Stimulated activated CD8-positive, alpha-beta memory T cell treated with anti-CD3 and anti-CD28 coated beads, Interleukin-15, amount 100 ng/mL, for 48 hours (primary cell): ENCODE results near the gene UCN.
A peak's percentile ranks its signal among the peaks of the same experiment; 100 is the strongest.
"Not testable (repeated sequence)": the region's sequence is repeated elsewhere in the genome, so short reads cannot be mapped to it uniquely, and the experiment has no call there.

ENCODE experiments used
- DNase-seq, 2 donors: peaks; one replicate each; pipeline ENCODE4 v3.0.0-alpha.2; 2020; ENCODE audit warnings: low read depth in 2 of 2

UCN gene

GRCh38 chr2:27308359-27308881 lies at the start of gene UCN:
TSS of gene UCN (minus strand) at chr2:27308445. CDS start at chr2:27307895, 550 bp downstream.
- no peak for DNase-seq

DNA sequence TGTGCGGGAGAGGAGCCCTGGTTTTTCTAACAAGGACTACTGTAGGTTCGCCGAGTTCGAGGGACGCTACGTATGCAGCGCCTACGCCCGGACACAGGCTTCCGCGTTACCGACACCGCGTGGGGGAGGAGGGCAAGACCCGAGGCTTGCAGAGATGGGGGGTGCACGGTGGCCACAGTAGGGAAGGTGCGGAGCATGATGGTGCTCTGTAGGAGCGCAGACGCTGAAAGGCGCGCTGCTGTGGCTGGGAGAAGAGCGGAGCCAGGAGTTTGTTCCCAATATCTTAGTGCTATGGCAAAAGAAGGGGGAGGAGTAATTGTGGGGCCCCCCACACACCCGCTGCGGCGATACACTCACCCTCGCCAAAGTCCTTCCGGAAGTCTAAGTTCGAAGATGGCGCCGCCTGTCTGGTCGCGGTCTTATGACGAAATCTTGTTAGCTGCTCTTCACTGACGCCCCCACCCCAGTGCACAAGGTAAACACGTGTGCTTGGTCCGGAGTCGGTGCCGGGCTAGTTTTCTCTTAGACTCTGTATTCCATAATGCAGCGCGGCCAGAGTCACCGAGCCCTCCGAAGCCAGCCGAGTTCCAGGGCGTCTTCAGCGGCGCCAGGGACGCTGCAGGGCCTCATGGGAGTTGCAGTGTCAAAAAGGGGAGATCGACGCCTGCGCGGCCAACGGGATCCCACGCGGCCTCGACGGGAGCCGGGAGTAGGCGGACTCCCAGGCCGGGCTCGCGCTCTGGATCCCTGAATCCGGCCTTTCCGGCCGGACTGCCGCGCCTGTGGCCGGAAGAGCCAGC lies 48.3 kb upstream of the UCN start, which contains the start of gene GTF3C2:
TSS of gene GTF3C2 (minus strand) at position 383 of the 800 bp plus-strand sequence. CDS start 13,210 bp downstream, outside the sequence.
- peak; percentile 89 to 90 for DNase-seq

- peak in 1 of 2 donors; percentile 42 for DNase-seq
Measured at GRCh38 chr2:27356056-27356381, 47.8 kb upstream of the UCN start.

GRCh38 chr2:27354597-27354927 lies 46.3 kb upstream of the UCN start:
- no peak for DNase-seq

GRCh38 chr2:27353762-27354596 lies 45.7 kb upstream of the UCN start:
- DNase-seq: no peak

DNA sequence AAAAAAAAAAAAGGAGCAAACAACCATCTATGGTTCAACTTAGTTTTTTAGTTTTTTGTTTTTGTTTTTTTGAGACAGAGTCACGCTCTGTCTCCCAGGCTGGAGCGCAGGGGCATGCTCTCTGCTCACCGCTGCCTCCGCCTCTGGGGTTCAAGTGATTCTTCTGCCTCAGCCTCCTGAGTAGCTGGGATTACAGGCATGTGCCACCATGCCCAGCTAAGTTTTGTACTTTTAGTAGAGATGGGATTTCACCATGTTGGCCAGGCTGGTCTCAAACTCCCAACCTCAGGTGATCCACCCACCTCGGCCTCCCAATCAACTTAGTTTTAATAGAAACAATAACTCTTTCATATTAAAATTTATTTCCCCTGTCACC lies 45.1 kb upstream of the UCN start:
- not testable (repeated sequence) for DNase-seq

DNA sequence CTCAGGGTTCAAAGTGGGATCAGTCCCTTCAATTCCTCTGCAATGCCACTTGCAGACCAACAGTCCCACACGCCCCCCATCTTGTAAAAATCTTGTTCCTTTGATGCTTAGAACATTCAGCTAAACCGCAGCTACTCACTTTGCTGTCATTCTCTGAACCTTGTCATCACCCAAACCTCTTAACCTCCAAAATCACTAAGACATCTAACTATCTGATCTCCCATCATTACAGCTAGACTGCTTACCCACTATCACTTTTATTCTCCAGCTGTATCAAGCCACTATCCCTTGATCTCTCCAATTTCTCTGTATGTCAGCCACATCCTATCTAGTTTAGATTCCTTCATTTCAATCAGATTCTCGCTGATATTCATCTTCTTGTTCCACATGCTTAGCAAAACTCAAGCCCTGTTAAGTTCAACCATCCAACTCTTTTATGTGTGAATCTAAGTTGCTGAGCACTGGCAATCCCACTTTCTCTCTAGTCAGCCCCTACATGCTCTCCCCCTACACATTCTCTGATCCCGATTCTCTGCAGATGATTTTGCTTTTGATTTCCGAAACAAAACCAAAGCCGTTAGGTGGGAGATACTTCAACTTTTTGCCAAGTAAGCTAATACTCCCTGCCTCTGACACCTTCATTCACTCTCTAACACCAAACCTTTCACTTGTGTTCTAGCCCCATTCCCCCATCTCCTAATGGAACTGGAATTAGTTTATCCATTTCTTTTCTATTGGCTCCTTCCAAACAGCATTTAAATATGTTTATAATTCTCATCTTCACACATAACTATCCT lies 43.8 kb upstream of the UCN start:
- no peak for DNase-seq

DNA sequence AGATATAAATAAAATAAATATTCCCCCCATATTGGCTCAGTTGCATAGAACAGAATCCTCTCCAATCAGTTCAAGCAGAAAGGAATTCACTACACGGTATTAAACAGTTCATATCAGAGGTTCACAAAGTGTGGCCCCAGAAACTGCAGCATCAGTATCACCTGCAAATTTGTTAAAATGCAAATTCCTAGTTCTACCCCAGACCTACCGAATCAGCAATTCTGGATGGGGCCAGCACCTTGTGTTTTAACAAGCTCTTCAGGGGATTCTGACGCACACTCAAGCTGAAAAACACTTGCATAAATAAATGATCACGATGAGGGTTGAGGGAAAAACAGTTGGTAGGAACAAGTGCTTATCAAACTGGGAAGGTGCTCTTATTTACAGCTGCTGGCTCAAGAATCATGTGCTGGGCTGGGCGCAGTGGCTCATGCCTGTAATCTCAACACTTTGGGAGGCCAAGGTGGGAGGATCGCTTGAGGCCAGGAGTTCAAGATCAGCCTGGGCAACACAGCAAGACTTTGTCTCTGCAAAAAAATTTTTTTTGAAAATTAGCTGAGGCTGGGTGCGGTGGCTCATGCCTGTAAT lies 42.0 kb upstream of the UCN start:
- no peak for DNase-seq

DNA sequence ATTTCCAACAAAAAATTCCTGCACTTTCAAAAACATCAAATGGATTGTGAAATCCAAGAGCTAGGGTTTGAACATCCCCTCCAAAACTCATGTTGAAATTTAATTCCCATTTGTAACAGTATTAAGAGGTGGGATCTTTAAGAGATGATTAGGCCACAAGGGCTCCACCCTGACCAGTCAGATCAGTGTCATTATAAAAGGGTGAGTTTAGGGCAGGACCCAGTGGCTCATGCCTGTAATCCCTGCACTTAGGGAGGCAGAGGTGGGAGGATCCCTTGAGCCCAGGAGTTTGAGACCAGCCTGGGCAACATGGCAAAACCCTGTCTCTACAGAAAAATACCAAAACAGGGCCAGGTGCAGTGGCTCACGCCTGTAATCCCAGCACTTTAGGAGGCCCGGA lies 39.4 kb upstream of the UCN start:
- DNase-seq: no peak

GRCh38 chr2:27336173-27336572 lies 27.9 kb upstream of the UCN start:
- no peak for DNase-seq

DNA sequence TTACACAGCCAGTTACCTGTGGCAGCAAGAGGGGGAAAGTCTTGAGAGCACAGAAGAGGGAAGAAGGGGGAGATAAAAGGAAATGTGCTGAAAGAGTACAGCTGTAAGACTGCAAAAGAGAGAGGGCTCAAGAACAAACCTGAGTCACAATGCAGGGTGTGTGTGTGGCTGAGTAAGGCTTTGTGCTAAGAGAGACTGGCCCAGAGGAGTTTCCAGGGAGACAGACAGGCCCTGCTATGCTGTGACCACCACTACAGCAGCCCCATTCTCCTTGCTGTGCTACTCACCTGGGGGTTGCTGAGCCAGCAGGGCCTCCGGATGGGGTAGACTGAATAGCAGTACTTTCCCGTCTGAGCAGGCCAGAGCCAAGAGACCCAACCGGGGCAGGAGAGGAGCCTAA lies 27.1 kb upstream of the UCN start:
- no peak for DNase-seq

DNA sequence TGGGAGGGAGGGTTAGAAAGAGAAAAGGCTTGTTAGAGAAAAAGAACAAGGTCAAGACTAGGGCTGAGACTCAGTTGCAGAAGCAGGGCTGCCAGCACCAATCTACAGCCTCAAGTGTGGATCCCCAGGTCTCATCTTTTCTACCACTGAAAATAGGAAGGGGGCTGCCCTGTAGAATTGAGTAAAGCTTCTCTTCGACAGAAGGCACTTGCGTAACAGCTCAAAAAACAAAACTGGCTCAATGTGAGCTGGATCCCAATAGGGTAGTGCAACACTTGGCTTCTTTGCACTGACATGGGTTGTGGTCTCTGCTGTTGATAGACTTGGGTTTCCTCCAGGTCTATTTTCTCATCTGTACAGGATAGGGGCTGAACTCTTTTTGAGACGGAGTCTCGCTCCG lies 16.5 kb upstream of the UCN start:
- no peak for DNase-seq

GRCh38 chr2:27323596-27324285 lies 15.5 kb upstream of the UCN start:
- no peak for DNase-seq

GRCh38 chr2:27322766-27323595 lies 14.7 kb upstream of the UCN start, which contains the start of gene MPV17:
TSS of gene MPV17 (minus strand) at chr2:27323097. CDS start at chr2:27322517, 580 bp downstream.
- peak; percentile 79 to 81 for DNase-seq

DNA sequence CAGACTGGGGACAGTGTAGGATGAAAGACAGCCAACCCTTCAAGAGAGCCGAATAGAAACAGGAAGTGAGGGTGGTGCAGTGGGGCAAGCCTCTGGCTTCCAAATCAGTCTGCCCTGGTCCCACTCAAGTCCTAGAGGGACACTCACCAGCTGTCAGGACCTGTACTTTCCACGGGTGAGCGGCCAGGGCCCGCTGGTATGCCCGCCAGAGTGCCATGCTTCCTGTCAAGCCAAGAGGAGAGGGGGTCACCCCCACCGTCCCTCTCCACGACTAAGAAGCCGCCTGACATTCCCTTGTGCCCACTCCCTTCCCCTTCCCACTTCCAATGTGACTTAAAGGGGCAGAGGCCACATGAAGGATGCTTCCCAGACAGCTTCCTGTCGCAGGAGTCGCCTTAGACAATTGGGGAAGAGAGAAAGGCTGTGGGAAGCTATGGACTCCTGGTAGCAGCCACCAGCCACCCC lies 14.1 kb upstream of the UCN start:
- no peak for DNase-seq

DNA sequence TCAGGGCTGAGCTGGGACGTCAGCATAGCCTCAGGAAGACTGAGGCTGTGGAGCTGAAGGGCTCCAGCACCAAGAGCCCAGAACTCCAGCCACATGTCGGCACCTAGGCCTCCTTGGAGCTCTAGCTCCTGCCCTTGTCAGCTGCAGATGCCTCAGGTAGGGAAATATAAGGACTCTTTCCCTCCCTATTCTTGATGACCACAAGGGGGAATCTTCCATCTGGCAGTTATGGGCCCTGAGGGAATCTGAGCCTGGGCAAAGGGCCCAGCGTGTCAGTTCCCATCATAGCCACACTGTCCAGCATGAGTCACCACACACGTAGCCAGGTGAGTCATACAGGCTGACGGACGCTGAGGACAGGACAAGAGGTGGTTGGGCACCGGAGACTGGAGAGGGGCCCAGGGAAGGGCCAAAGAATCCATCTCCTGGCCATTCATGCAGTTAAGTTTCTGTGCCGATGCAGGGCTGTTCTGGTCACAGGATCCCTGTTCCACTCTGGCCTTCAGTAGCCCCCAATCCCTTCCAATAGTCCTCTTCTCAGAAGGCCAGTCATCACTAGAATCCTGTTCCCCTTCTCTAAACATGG lies 12.8 kb upstream of the UCN start:
- no peak for DNase-seq

DNA sequence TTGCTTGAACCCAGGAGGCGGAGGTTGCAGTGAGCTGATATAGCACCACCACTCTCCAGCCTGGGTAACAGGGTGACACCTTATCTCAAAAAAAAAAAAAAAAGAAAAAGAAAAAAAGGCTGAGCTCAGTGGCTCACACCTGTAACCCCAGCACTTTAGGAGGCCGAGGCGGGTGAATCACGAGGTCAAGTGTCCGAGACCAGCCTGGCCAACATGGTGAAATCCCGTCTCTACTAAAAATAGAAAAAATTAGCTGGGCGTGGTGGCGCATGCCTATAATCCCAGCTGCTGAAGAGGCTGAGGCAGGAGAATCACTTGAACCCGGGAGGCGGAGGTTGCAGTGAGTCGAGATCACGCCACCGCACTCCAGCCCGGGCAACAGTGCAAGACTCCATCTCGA lies 11.6 kb upstream of the UCN start:
- DNase-seq: not testable (repeated sequence)

GRCh38 chr2:27316655-27317412 lies 8.6 kb upstream of the UCN start:
- no peak for DNase-seq

- no peak for DNase-seq
Measured at GRCh38 chr2:27315122-27315521, 6.9 kb upstream of the UCN start.
